Measurements from ENCODE around the gene AGMO.

The AGMO gene

DNA sequence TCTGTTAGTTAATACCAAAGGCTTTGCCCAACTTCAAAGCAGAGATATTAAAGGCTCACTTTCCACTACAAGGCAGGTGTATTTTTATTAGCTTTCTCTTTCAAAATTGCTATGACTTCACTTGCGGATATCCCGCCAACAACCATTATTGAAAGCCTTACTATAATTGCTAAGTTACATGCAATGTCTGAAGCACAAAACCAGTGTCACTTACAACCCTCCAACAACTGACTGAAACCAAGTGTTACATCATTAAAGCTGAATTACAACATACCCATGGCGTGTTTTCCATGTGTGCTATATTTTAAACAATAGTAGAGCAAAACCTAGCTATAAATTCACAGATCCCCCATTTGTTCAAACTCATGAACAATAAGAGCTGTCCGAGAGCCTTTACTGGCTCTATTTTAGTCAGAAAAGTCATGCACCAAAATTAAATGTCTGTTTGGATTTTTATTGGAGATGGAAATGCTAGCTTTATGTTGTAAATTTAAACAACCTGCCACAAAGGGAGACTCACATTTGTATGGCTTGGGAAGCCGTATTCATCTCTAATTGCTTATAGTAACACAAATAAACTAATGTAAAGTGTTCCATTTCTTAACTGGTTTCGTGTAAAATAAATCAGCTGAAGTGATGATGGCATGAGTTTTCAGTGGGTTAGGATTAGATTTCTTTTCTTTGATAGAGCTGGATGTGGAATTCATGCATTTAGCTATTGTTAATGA is 227.1 kb downstream of the AGMO start:
- Histone ChIP-seq H3K9ac (ENCODE audit: low read length) (no peak overlapping the region), H4K8ac (ENCODE audit: low read length) (no peak overlapping the region), H2AK5ac (ENCODE audit: low read length, severe bottlenecking) (no peak overlapping the region), H3K4me2 (ENCODE audit: low read length, poor library complexity, severe bottlenecking) (no peak overlapping the region), H2BK12ac (ENCODE audit: low read length in 2 of 2) (no peak overlapping the region), H3K4me3 (ENCODE audit: insufficient read depth in 1 of 2, low read depth in 1 of 2, low read length in 2 of 2) (no peak overlapping the region), H3K79me1 (replicated peaks; ENCODE audit: low read length, poor library complexity, severe bottlenecking) (no peaks in the 10 kb centered on the region), H3K4me1 (ENCODE audit: control insufficient read depth, insufficient read depth, low read depth, low read length) (no peaks in the 10 kb centered on the region), H3K9me3 (ENCODE audit: control insufficient read depth, low read length) (peaks cover 13% of the 10 kb centered on the region), H3K14ac (ENCODE audit: low read length in 2 of 2) (no peak overlapping the region), H3K36me3 (ENCODE audit: control insufficient read depth in 1 of 2, insufficient read depth in 2 of 2, low read depth in 1 of 2, low read length in 2 of 2) (no peaks in the 10 kb centered on the region), H3K27ac (ENCODE audit: low read length, poor library complexity, severe bottlenecking) (no peak overlapping the region), H2BK5ac (ENCODE audit: low read depth, low read length, poor library complexity, severe bottlenecking) (no peak overlapping the region), H4K91ac (ENCODE audit: low read length) (no peak overlapping the region), H2AFZ (ENCODE audit: low read depth, low read length) (no peak overlapping the region), H3K27me3 (ENCODE audit: control insufficient read depth in 1 of 2, insufficient read depth in 1 of 2, low read length in 2 of 2) (no peaks in the 10 kb centered on the region), H3K4ac (ENCODE audit: low read depth in 1 of 2, low read length in 2 of 2) (no peak overlapping the region), H2BK120ac (ENCODE audit: low read depth, low read length) (no peak overlapping the region), H3K18ac (ENCODE audit: low read depth in 1 of 2, low read length in 2 of 2) (no peak overlapping the region), H2BK15ac (ENCODE audit: low read depth, poor library complexity, severe bottlenecking) (no peak overlapping the region), H3K23ac (ENCODE audit: low read length in 2 of 2) (no peak overlapping the region)
- 96% methylated on average over 5 of the region's 6 CpGs for WGBS
- DNase-seq: no peak

DNA sequence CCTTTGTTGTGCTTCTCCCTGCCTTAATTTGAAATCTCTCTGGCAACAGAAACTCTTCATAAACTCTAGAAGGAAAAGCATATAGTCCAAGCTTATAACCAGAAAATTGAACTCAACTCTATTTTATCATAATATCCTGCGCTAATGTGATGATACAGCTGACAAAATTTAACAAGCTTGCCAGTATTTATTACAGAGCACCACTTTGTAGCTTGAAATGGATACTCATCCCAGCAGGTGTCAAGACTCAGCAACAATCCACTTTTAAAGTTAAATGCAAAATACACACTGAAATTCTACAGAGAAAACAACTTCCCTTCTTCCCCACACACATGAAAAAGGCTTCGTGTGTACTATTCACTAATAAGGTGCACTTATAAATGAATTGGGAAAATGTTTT is 228.9 kb downstream of the AGMO start:
- no peaks in the 10 kb centered on the region for H3K9me3 ChIP-seq (ENCODE audit: control insufficient read depth, low read length)
- H3K4ac ChIP-seq (ENCODE audit: low read depth in 1 of 2, low read length in 2 of 2): no peak overlapping the region
- no peak overlapping the region for H4K91ac ChIP-seq (ENCODE audit: low read length)
- H3K36me3 ChIP-seq (ENCODE audit: control insufficient read depth in 1 of 2, insufficient read depth in 2 of 2, low read depth in 1 of 2, low read length in 2 of 2): no peaks in the 10 kb centered on the region
- no peak overlapping the region for H2AFZ ChIP-seq (ENCODE audit: low read depth, low read length)
- no peak overlapping the region for H3K4me3 ChIP-seq (ENCODE audit: insufficient read depth in 1 of 2, low read depth in 1 of 2, low read length in 2 of 2)
- no peak overlapping the region for H2BK5ac ChIP-seq (ENCODE audit: low read depth, low read length, poor library complexity, severe bottlenecking)
- H3K79me1 ChIP-seq (replicated peaks; ENCODE audit: low read length, poor library complexity, severe bottlenecking): no peaks in the 10 kb centered on the region
- no peak overlapping the region for H3K18ac ChIP-seq (ENCODE audit: low read depth in 1 of 2, low read length in 2 of 2)
- no peaks in the 10 kb centered on the region for H3K4me1 ChIP-seq (ENCODE audit: control insufficient read depth, insufficient read depth, low read depth, low read length)
- H3K27ac ChIP-seq (ENCODE audit: low read length, poor library complexity, severe bottlenecking): no peak overlapping the region
- H2AK5ac ChIP-seq (ENCODE audit: low read length, severe bottlenecking): no peak overlapping the region
- H2BK120ac ChIP-seq (ENCODE audit: low read depth, low read length): no peak overlapping the region
- no peak overlapping the region for H3K9ac ChIP-seq (ENCODE audit: low read length)
- 99% methylated on average over 1 of the region's 2 CpGs for WGBS
- no peaks in the 10 kb centered on the region for H3K27me3 ChIP-seq (ENCODE audit: control insufficient read depth in 1 of 2, insufficient read depth in 1 of 2, low read length in 2 of 2)
- no peak overlapping the region for H2BK12ac ChIP-seq (ENCODE audit: low read length in 2 of 2)
- DNase-seq: no peak
- no peak overlapping the region for H2BK15ac ChIP-seq (ENCODE audit: low read depth, poor library complexity, severe bottlenecking)
- no peak overlapping the region for H3K4me2 ChIP-seq (ENCODE audit: low read length, poor library complexity, severe bottlenecking)
- H4K8ac ChIP-seq (ENCODE audit: low read length): no peak overlapping the region
- no peak overlapping the region for H3K23ac ChIP-seq (ENCODE audit: low read length in 2 of 2)
- H3K14ac ChIP-seq (ENCODE audit: low read length in 2 of 2): no peak overlapping the region

DNA sequence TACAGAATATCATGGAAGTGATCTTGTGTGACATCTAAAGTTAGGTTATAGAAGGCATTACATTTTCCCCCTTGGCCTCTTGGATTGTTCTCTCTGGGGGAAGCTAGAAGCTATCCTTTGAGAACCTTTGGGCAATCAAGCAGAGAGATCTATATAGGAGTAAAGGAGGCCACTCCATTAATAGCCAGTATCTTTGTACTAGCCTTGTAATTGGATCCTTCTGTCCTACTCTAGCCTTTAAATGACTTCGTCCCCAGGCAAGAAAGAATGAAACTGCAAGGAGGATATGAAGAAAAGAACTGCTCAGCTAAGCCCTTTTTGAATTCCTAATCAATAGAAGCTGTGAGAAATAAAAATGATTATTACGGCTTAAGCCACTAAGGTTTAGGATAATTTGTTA is 230.9 kb downstream of the AGMO start:
- no peak overlapping the region for H3K4ac ChIP-seq (ENCODE audit: low read depth in 1 of 2, low read length in 2 of 2)
- 67% methylated on average over 2 of the region's 2 CpGs for WGBS
- no peak overlapping the region for H3K23ac ChIP-seq (ENCODE audit: low read length in 2 of 2)

DNA sequence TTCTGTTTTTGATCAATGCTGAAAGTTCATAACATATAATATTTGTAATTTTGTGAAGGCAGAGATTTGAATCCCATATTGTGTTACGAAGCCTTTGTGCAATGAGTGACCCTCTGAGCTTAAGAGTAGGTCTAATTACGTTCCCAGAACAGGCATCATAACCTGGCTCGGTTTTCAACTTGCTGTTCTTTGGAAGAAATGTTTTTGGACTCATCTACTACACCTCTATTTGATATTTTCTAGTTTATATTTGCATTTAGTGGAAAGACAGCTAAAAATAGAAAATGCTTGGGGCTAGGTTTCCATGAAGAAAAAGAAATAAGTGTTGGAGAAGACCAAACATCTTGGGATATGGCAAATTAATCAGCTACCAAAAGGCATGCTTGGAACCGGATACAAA is 234.8 kb downstream of the AGMO start:
- no peak overlapping the region for H3K9ac ChIP-seq (ENCODE audit: low read length)
- H2BK120ac ChIP-seq (ENCODE audit: low read depth, low read length): no peak overlapping the region
- H4K91ac ChIP-seq (ENCODE audit: low read length): no peak overlapping the region
- no peak overlapping the region for H2BK5ac ChIP-seq (ENCODE audit: low read depth, low read length, poor library complexity, severe bottlenecking)
- no peaks in the 10 kb centered on the region for H3K79me1 ChIP-seq (replicated peaks; ENCODE audit: low read length, poor library complexity, severe bottlenecking)
- H3K9me3 ChIP-seq (ENCODE audit: control insufficient read depth, low read length): no peaks in the 10 kb centered on the region
- H3K4me2 ChIP-seq (ENCODE audit: low read length, poor library complexity, severe bottlenecking): no peak overlapping the region
- 88% methylated on average over 2 of the region's 4 CpGs for WGBS
- H3K4ac ChIP-seq (ENCODE audit: low read depth in 1 of 2, low read length in 2 of 2): no peak overlapping the region
- no peak overlapping the region for H2AK5ac ChIP-seq (ENCODE audit: low read length, severe bottlenecking)
- H3K4me1 ChIP-seq (ENCODE audit: control insufficient read depth, insufficient read depth, low read depth, low read length): no peaks in the 10 kb centered on the region
- no peaks in the 10 kb centered on the region for H3K36me3 ChIP-seq (ENCODE audit: control insufficient read depth in 1 of 2, insufficient read depth in 2 of 2, low read depth in 1 of 2, low read length in 2 of 2)
- H2BK15ac ChIP-seq (ENCODE audit: low read depth, poor library complexity, severe bottlenecking): no peak overlapping the region
- no peak overlapping the region for H3K18ac ChIP-seq (ENCODE audit: low read depth in 1 of 2, low read length in 2 of 2)
- no peak overlapping the region for H2BK12ac ChIP-seq (ENCODE audit: low read length in 2 of 2)
- H3K14ac ChIP-seq (ENCODE audit: low read length in 2 of 2): no peak overlapping the region
- DNase-seq: no peak
- H3K4me3 ChIP-seq (ENCODE audit: insufficient read depth in 1 of 2, low read depth in 1 of 2, low read length in 2 of 2): no peak overlapping the region
- H3K23ac ChIP-seq (ENCODE audit: low read length in 2 of 2): no peak overlapping the region
- no peaks in the 10 kb centered on the region for H3K27me3 ChIP-seq (ENCODE audit: control insufficient read depth in 1 of 2, insufficient read depth in 1 of 2, low read length in 2 of 2)
- no peak overlapping the region for H4K8ac ChIP-seq (ENCODE audit: low read length)
- H2AFZ ChIP-seq (ENCODE audit: low read depth, low read length): no peak overlapping the region
- H3K27ac ChIP-seq (ENCODE audit: low read length, poor library complexity, severe bottlenecking): no peak overlapping the region

More for the DNA sequence above, 230.9 kb downstream of the AGMO start:
- no peak overlapping the region for H2BK15ac ChIP-seq (ENCODE audit: low read depth, poor library complexity, severe bottlenecking)
- no peaks in the 10 kb centered on the region for H3K36me3 ChIP-seq (ENCODE audit: control insufficient read depth in 1 of 2, insufficient read depth in 2 of 2, low read depth in 1 of 2, low read length in 2 of 2)
- no peak overlapping the region for H3K14ac ChIP-seq (ENCODE audit: low read length in 2 of 2)
- H2BK5ac ChIP-seq (ENCODE audit: low read depth, low read length, poor library complexity, severe bottlenecking): no peak overlapping the region
- H3K9me3 ChIP-seq (ENCODE audit: control insufficient read depth, low read length): no peaks in the 10 kb centered on the region
- no peak overlapping the region for H3K18ac ChIP-seq (ENCODE audit: low read depth in 1 of 2, low read length in 2 of 2)
- no peak overlapping the region for H4K91ac ChIP-seq (ENCODE audit: low read length)
- H3K27ac ChIP-seq (ENCODE audit: low read length, poor library complexity, severe bottlenecking): no peak overlapping the region
- no peaks in the 10 kb centered on the region for H3K79me1 ChIP-seq (replicated peaks; ENCODE audit: low read length, poor library complexity, severe bottlenecking)
- H3K4me3 ChIP-seq (ENCODE audit: insufficient read depth in 1 of 2, low read depth in 1 of 2, low read length in 2 of 2): no peak overlapping the region
- no peaks in the 10 kb centered on the region for H3K27me3 ChIP-seq (ENCODE audit: control insufficient read depth in 1 of 2, insufficient read depth in 1 of 2, low read length in 2 of 2)
- no peak overlapping the region for H3K4me2 ChIP-seq (ENCODE audit: low read length, poor library complexity, severe bottlenecking)
- no peak overlapping the region for H3K9ac ChIP-seq (ENCODE audit: low read length)
- no peak overlapping the region for H2AFZ ChIP-seq (ENCODE audit: low read depth, low read length)
- no peak overlapping the region for H2BK12ac ChIP-seq (ENCODE audit: low read length in 2 of 2)
- H2AK5ac ChIP-seq (ENCODE audit: low read length, severe bottlenecking): no peak overlapping the region
- no peak overlapping the region for H2BK120ac ChIP-seq (ENCODE audit: low read depth, low read length)
- H3K4me1 ChIP-seq (ENCODE audit: control insufficient read depth, insufficient read depth, low read depth, low read length): no peaks in the 10 kb centered on the region
- no peak overlapping the region for H4K8ac ChIP-seq (ENCODE audit: low read length)
- no peak for DNase-seq

All from mesenchymal stem cell (in vitro differentiated cells and primary cell).